ENCODE results near the gene GALK2. TPM values are rescaled to one million over a fixed set of nuclear protein-coding genes. Genes with fewer than 3 reads are reported as not detected.

GALK2 gene
- total and polyA plus RNA-seq, 7 donors = 14.7 to 36.0 (median 16.3) TPM

GRCh38 chr15:49297584-49297983 is 127.5 kb downstream of the GALK2 start:
- intact Hi-C loops (cut with DNase I) = no loop called here

GRCh38 chr15:49300856-49301255 is 130.8 kb downstream of the GALK2 start:
- Histone ChIP-seq H3K36me3 (ENCODE audit: insufficient read depth in 1 of 2, low read depth in 1 of 2) (peaks cover 0 to 11% of the 10 kb centered on the region in 2 donors), H3K4me3 (no peak overlapping the region), H3K9me3 (peaks cover 3% of the 10 kb centered on the region), H3K27ac (no peak overlapping the region), H3K27me3 (ENCODE audit: insufficient read depth in 3 of 3, low read length in 2 of 3) (no peaks in the 10 kb centered on the region), H3K4me1 (no peaks in the 10 kb centered on the region)
- WGBS, 3 donors = 91 to 94% (median 93%) methylated on average over 3 of the region's 3 CpGs
- DNase-seq (no peak), ATAC-seq (no peak)
- intact Hi-C loops (cut with DNase I) = no loop called here
- TF ChIP-seq CTCF (IDR thresholded peaks at IDR 0.05) = no peak

More at GRCh38 chr15:49297584-49297983, 127.5 kb downstream of the GALK2 start:
- ATAC-seq (no peak), DNase-seq (no peak)
- H3K4me3 ChIP-seq = no peak overlapping the region
- WGBS, 3 donors = 96 to 97% (median 97%) methylated on average over 1 of the region's 1 CpG
- no peak for TF ChIP-seq CTCF (IDR thresholded peaks at IDR 0.05)
- H3K9me3 ChIP-seq = peaks cover 3% of the 10 kb centered on the region
- H3K36me3 ChIP-seq (ENCODE audit: insufficient read depth in 1 of 2, low read depth in 1 of 2) = peaks cover 0 to 12% of the 10 kb centered on the region in 2 donors
- no peak overlapping the region for H3K27ac ChIP-seq
- no peaks in the 10 kb centered on the region for H3K27me3 ChIP-seq (ENCODE audit: insufficient read depth in 3 of 3, low read length in 2 of 3)
- no peaks in the 10 kb centered on the region for H3K4me1 ChIP-seq

GRCh38 chr15:49301562-49301961 is 131.5 kb downstream of the GALK2 start:
- ATAC-seq = no peak
- Histone ChIP-seq H3K4me3 (no peak overlapping the region), H3K9me3 (peaks cover 3% of the 10 kb centered on the region), H3K27ac (no peak overlapping the region), H3K4me1 (no peaks in the 10 kb centered on the region), H3K27me3 (ENCODE audit: insufficient read depth in 3 of 3, low read length in 2 of 3) (no peaks in the 10 kb centered on the region), H3K36me3 (ENCODE audit: insufficient read depth in 1 of 2, low read depth in 1 of 2) (peaks cover 0 to 11% of the 10 kb centered on the region in 2 donors)
- DNase-seq = no peak
- intact Hi-C loops (cut with DNase I) = no loop called here
- TF ChIP-seq CTCF (IDR thresholded peaks at IDR 0.05) = no peak

GRCh38 chr15:49303003-49303402 is 133.0 kb downstream of the GALK2 start:
- DNase-seq = no peak
- 86 to 91% (median 90%) methylated on average over 3 of the region's 3 CpGs for WGBS, 3 donors
- Histone ChIP-seq H3K9me3 (peaks cover 3% of the 10 kb centered on the region), H3K27ac (no peak overlapping the region), H3K4me1 (no peaks in the 10 kb centered on the region), H3K36me3 (ENCODE audit: insufficient read depth in 1 of 2, low read depth in 1 of 2) (peaks cover 0 to 11% of the 10 kb centered on the region in 2 donors), H3K4me3 (no peak overlapping the region), H3K27me3 (ENCODE audit: insufficient read depth in 3 of 3, low read length in 2 of 3) (no peaks in the 10 kb centered on the region)
- ATAC-seq = no peak
- TF ChIP-seq CTCF (IDR thresholded peaks at IDR 0.05) = no peak
- intact Hi-C loops (cut with DNase I) = no loop called here

GRCh38 chr15:49306551-49306950 is 136.5 kb downstream of the GALK2 start:
- Histone ChIP-seq H3K36me3 (ENCODE audit: insufficient read depth in 1 of 2, low read depth in 1 of 2) (peaks cover 0 to 11% of the 10 kb centered on the region in 2 donors), H3K9me3 (no peaks in the 10 kb centered on the region), H3K27me3 (ENCODE audit: insufficient read depth in 3 of 3, low read length in 2 of 3) (no peaks in the 10 kb centered on the region), H3K4me3 (no peak overlapping the region), H3K4me1 (peaks cover 16% of the 10 kb centered on the region), H3K27ac (no peak overlapping the region)
- no peak for DNase-seq
- no peak for ATAC-seq
- no peak for TF ChIP-seq CTCF (IDR thresholded peaks at IDR 0.05)
- intact Hi-C loops (cut with DNase I) = no loop called here
- WGBS, 3 donors = 76 to 90% (median 83%) methylated on average over 1 of the region's 1 CpG
